Measurements from ENCODE around the gene TBL1X.

- TF ChIP-seq CTCF (optimal IDR thresholded peaks at IDR 0.05 in 1 of 3, IDR thresholded peaks at IDR 0.05 in 1 of 3, conservative IDR thresholded peaks at IDR 0.05 in 1 of 3; ENCODE audit: extremely low read depth in 1 of 3, insufficient read depth in 2 of 3, low read length in 3 of 3): no peak
- TF ChIP-seq EZH2 (IDR thresholded peaks at IDR 0.05; ENCODE audit: low read length): no peak
These were observed 33.4 kb downstream of the TBL1X start for GRCh38 chrX:9498236-9498635.

Measured in keratinocyte (primary cell).